ENCODE measurements around the gene RXFP2.
A peak's percentile ranks its signal among the peaks of the same experiment; 100 is the strongest.

RXFP2 gene

GRCh38 chr13:31843044-31843443 lies 103.7 kb downstream of the RXFP2 start:
- no peak for DNase-seq

- peak; percentile 15 for DNase-seq
These were observed 107.0 kb downstream of the RXFP2 start for GRCh38 chr13:31846182-31846938.

GRCh38 chr13:31846961-31847752 lies 107.8 kb downstream of the RXFP2 start:
- no peak for DNase-seq

DNA sequence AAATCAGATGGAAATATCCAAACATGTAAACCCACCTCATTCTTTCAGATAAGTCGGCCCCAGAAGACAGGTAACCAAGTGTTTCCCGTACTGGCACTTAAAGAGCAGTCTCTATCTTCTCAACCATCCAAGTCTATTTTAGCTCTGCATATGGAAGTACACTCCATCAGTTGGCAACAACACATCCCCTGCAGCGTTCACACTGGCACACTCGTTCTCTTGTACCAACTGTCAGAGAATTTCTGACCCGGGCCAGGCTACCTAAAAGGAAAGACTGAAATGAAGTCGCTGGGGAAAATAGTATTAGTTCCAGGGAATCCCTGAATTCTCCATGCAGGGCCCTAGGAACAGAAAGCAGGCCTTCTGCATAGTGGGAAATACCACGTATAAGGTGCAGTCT lies 109.3 kb downstream of the RXFP2 start:
- DNase-seq, result no peak

DNA sequence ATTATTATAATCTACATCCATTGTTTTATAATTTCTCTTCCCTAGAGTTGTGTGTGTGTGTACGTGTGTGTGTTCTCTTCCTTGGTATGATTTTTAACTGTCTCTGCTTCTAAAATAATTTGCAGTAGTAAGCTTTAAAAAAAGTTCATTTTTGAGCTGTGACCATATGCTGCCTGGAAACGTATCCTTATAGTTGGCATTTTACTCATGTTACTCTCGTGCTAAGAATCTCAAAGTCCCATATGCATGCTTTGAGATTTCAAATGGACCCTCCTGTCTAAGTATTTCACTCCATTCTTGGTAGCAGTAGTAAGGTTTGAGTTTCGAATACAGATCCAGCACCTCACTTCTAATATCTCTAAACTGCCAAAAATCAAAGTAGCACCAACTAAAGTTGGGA lies 109.9 kb downstream of the RXFP2 start:
- DNase-seq, result no peak

DNA sequence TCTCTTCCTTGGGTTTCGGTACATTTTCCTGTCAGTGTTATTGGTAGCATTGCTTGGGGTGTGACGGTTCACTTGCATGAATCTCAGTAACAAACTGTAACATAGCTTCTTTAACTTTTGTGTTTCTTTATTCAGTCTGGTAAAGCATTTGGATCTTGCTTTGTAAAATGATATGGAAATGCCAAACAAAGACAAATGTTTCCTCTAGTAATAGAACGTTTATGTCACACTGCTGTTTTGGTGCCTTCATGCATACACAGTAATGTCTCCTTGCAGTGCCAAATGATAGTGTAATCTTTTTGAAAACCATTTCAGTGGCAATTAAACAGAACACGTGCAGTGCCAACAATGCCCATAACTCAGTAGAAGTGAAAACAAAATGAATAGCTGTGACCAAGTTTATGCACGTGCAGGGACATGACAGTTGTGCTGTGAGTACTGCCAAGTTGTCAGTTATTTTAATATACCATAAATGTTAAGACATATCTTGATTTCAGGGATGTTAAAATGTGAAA lies 110.8 kb downstream of the RXFP2 start:
- DNase-seq, result no peak

- DNase-seq, result no peak
These were observed 111.9 kb downstream of the RXFP2 start for GRCh38 chr13:31851216-31851615.

All from activated naive CD4-positive, alpha-beta T cell treated with anti-CD3 and anti-CD28 coated beads, Interleukin-2, amount 50 U/mL, for 16 hours (primary cell).